K562 (cell line): ENCODE data around the gene LMBR1L. TPM values are rescaled to one million over a fixed set of nuclear protein-coding genes. Genes with fewer than 3 reads are reported as not detected.

Source experiments
- ADNP ChIP-seq: fragments of 200-800 bp; sonication (Bioruptor generic); IDR thresholded peaks from 2 replicates; pipeline ENCODE4 v1.6.1; 2016; ENCODE audit warnings: missing genetic modification characterization, missing compliant biosample characterization
- ELK3 ChIP-seq: fragments of 450-650 bp; formaldehyde crosslinking; IDR thresholded peaks from 2 replicates; pipeline ENCODE4 v1.4.0; 2020; ENCODE audit warnings: mild to moderate bottlenecking
- ERF ChIP-seq: fragments of 450-650 bp; formaldehyde crosslinking; IDR thresholded peaks from 2 replicates; pipeline ENCODE4 v1.4.0; 2020; ENCODE audit warnings: mild to moderate bottlenecking, mixed read lengths
- EWSR1 ChIP-seq: fragments of 450-650 bp; IDR thresholded peaks from 2 replicates; pipeline ENCODE4 v1.6.1; 2018; ENCODE audit warnings: borderline replicate concordance, mild to moderate bottlenecking, low read depth, moderate library complexity; ENCODE audit not compliant: partially characterized antibody
- HIVEP1 ChIP-seq: fragments of 250-450 bp; sonication (Bioruptor Pico); IDR thresholded peaks from 2 replicates; pipeline ENCODE4 v1.4.0; 2020; ENCODE audit warnings: mild to moderate bottlenecking
- HNRNPL ChIP-seq: fragments of 200-400 bp; formaldehyde crosslinking; IDR thresholded peaks from 2 replicates; pipeline ENCODE4 v1.6.1; 2017; ENCODE audit warnings: low read depth, mild to moderate bottlenecking, low read length
- JUN ChIP-seq, 2 experiments: sonication (generic) in 1 of 2; formaldehyde crosslinking in 1 of 2; IDR thresholded peaks; 2 replicates each; pipeline versions ENCODE4 v1.6.1 to v1.8.0; 2012 to 2022; ENCODE audit warnings: borderline replicate concordance in 2 of 2, mild to moderate bottlenecking in 2 of 2, improper control_type of control experiment in 1 of 2, low read depth in 1 of 2, low read length in 1 of 2, missing genetic modification reagents in 1 of 2
- KLF13 ChIP-seq: fragments of 450-650 bp; IDR thresholded peaks from 2 replicates; pipeline ENCODE4 v1.6.1; 2016; ENCODE audit warnings: missing genetic modification characterization, low read depth, mild to moderate bottlenecking, missing compliant biosample characterization, moderate library complexity, borderline replicate concordance
- NR2C1 ChIP-seq, 2 experiments: fragments of 450-650 bp; IDR thresholded peaks; 2 replicates each; pipeline ENCODE4 v1.6.1; 2017; ENCODE audit warnings: mild to moderate bottlenecking in 2 of 2, antibody characterized with exemption in 1 of 2, inconsistent platforms in 1 of 2, missing compliant biosample characterization in 1 of 2, missing genetic modification characterization in 1 of 2
- RFX5 ChIP-seq: IDR thresholded peaks from 2 replicates; pipeline ENCODE4 v1.6.1; 2011; ENCODE audit warnings: low read depth, mild to moderate bottlenecking, improper control_type of control experiment, low read length
- SMAD1 ChIP-seq: fragments of 150-350 bp; IDR thresholded peaks from 2 replicates; pipeline ENCODE4 v1.6.1; 2014; ENCODE audit warnings: low read length, low read depth; ENCODE audit not compliant: partially characterized antibody
- SREBF1 ChIP-seq: fragments of 150-350 bp; IDR thresholded peaks from 2 replicates; pipeline ENCODE4 v1.6.1; 2014; ENCODE audit warnings: antibody characterized with exemption, low read depth, low read length, borderline replicate concordance
- ZBTB26 ChIP-seq: fragments of 450-650 bp; formaldehyde crosslinking; IDR thresholded peaks from 2 replicates; pipeline ENCODE4 v1.4.0; 2022; ENCODE audit warnings: missing genetic modification characterization
- ZBTB34 ChIP-seq: fragments of 250-450 bp; sonication (Bioruptor Pico); IDR thresholded peaks from 2 replicates; pipeline ENCODE4 v1.8.0; 2021; ENCODE audit warnings: mild to moderate bottlenecking, moderate library complexity
- ZNF134 ChIP-seq: fragments of 250-450 bp; sonication (Bioruptor Pico); conservative IDR thresholded peaks from 2 replicates; pipeline ENCODE4 v1.4.0; 2020
- ZNF449 ChIP-seq: fragments of 250-450 bp; sonication (Bioruptor Pico); IDR thresholded peaks from 2 replicates; pipeline ENCODE4 v1.8.0; 2022; ENCODE audit warnings: moderate library complexity, mild to moderate bottlenecking, inconsistent platforms
- ZNF512 ChIP-seq: IDR thresholded peaks from 2 replicates; pipeline ENCODE4 v1.6.1; 2016; ENCODE audit warnings: missing genetic modification characterization, missing compliant biosample characterization
- ZSCAN32 ChIP-seq: fragments of 450-650 bp; formaldehyde crosslinking; IDR thresholded peaks from 2 replicates; pipeline ENCODE4 v1.4.0; 2020; ENCODE audit warnings: mild to moderate bottlenecking, moderate library complexity
- polyA plus RNA-seq, 8 experiments: library from polyadenylated mRNA; depleted of rRNA in 4 of 8; stranded (reverse) in 5 of 8; unstranded in 3 of 8; fragments of >200 nt; fragmentation: Nextera tagmentation in 2 of 8; fragmentation: Illumina TruSeq in 1 of 8; extraction: Ambion mirVana in 2 of 8; extraction: Trizol in 1 of 8; gene quantifications; 2 replicates each; pipeline versions ENCODE4 v1.2.1 to v1.2.3, GENCODE V29; 2011 to 2014; ENCODE audit warnings: inconsistent platforms in 1 of 8, missing spikeins in 1 of 8
- total RNA-seq, 7 experiments: library from RNA; depleted of rRNA in 6 of 7; stranded (reverse); fragments of >200 nt in 6 of 7; fragmentation: Illumina TruSeq in 2 of 7; extraction: Trizol in 2 of 7; gene quantifications; 2 replicates each; pipeline versions ENCODE4 v1.2.1 to v1.2.3, GENCODE V29; 2011 to 2021; ENCODE audit warnings: low replicate concordance in 1 of 7

Gene LMBR1L
- total and polyA plus RNA-seq, 9 of the 15 experiments (the other 6 are each of a cell fraction or from before 2014, with no cell fraction given), result 2.5 to 57.0 (median 31.1) TPM

GRCh38 chr12:49131051-49131893 is 20.6 kb upstream of the LMBR1L start, which contains the start of gene TUBA1B (continued):
- TF ChIP-seq JUN (IDR thresholded peaks at IDR 0.05; ENCODE audit: borderline replicate concordance, low read depth, low read length) (no peak), JUN (CRISPR knock-in tag; IDR thresholded peaks at IDR 0.05; ENCODE audit: borderline replicate concordance) (peak; percentile 92), ERF (0 out of 2 replicates have a peak, but pooled peaks have one; percentile 23), HIVEP1 (CRISPR knock-in tag) (no peak), EWSR1 (no peak), ELK3 (CRISPR knock-in tag) (no peak), SMAD1 (peak; percentile 97), ZBTB34 (CRISPR knock-in tag) (no peak), KLF13 (tag) (no peak), ZNF449 (CRISPR knock-in tag) (no peak), HNRNPL (peak; percentile 49; the same call in 1 of the 2 replicates), NR2C1 (IDR thresholded peaks at IDR 0.05) (no peak), NR2C1 (tag; IDR thresholded peaks at IDR 0.05) (no peak), ZSCAN32 (0 out of 2 replicates have a peak, but pooled peaks have one; percentile 37), RFX5 (no peak; the same call in 1 of the 2 replicates), ZNF134 (CRISPR knock-in tag) (0 out of 2 replicates have a peak, but pooled peaks have one; percentile 8), ZNF512 (no peak), ZBTB26 (no peak), SREBF1 (no peak), ADNP (tag) (no peak)
